M059J (cell line): Measurements from ENCODE around the gene GNAT2. TPM values are rescaled to one million over a fixed set of nuclear protein-coding genes. Genes with fewer than 3 reads are reported as not detected.

ENCODE experiments used
- DNase-seq: peaks from one replicate; pipeline ENCODE4 v3.0.0-alpha.2; 2012; ENCODE audit warnings: low read depth
- total RNA-seq: library from RNA; depleted of rRNA; stranded (reverse); fragments of >200 nt; shearing (Covaris generic); gene quantifications from 2 replicates; pipeline ENCODE4 v1.2.3, GENCODE V29; 2014; rRNA removed

Gene GNAT2
- total RNA-seq, 1 experiment from 2014 or later: 0.12 TPM

DNA sequence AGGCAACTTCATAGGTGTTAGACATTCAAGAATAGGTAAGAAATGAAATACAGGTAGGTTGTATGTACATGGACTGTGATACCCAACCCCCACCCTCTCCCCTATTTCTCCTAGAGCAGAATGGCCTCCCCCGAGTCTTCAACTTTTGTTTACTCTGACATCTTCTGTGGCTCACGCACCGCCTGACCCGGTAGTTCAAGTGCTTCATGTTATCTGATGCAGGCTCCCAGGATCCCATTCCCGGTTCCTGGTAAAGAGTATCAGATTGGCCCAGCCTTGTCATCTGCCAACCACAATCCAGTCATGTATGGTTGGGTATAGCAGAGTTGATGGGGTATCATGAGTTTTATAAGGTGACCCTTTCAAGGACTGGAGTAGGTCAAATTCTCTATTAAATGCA is 61.9 kb downstream of the GNAT2 start:
- no peak for DNase-seq

DNA sequence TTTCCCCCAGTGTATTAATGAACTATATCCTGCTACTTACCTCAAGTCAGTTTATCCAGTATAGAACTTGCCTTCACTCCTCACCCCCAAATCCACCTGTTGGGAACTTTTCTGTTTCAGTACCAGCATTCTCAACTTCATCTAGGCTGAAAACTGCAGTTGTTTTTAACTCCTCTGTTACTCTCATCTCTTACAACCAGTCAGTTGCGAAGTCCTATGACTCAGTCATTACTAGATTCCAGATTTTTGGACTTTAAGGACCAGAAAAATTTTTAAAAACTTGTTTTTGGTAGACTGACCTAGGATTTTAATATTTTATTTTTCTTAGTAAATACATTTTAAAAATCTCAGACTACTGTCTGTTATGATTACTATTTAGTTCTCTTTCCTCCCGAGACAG is 62.9 kb downstream of the GNAT2 start:
- DNase-seq: no peak

Other genes with a start within 250 kb of the GNAT2 start
- 22.0 and 28.3 TPM in 2 replicates for gene SORT1, start 221.7 kb downstream of the GNAT2 start, total RNA-seq
- gene PSMA5, start 193.2 kb downstream of the GNAT2 start, total RNA-seq: 119 and 162 TPM in 2 replicates
- 0.05 TPM in 1 of 2 replicates, not detected in the other for gene SYPL2, start 153.1 kb downstream of the GNAT2 start, total RNA-seq
- 2.4 and 5.0 TPM in 2 replicates for gene ATXN7L2, start 135.7 kb downstream of the GNAT2 start, total RNA-seq
- gene CYB561D1, start 125.5 kb downstream of the GNAT2 start, total RNA-seq: 6.6 and 8.0 TPM in 2 replicates
- 1.1 and 2.4 TPM in 2 replicates for gene AMIGO1, start 109.9 kb downstream of the GNAT2 start, total RNA-seq
- not detected in 2 replicates for gene GPR61, start 79.7 kb downstream of the GNAT2 start, total RNA-seq
- 11.1 and 14.8 TPM in 2 replicates for gene GNAI3, start 71.0 kb downstream of the GNAT2 start, total RNA-seq
- gene AMPD2, start 221 bp upstream of the GNAT2 start, total RNA-seq: 86.0 and 106 TPM in 2 replicates
- 23.8 and 37.4 TPM in 2 replicates for gene GSTM4, start 36.5 kb upstream of the GNAT2 start, total RNA-seq
- gene GSTM2, start 48.4 kb upstream of the GNAT2 start, total RNA-seq: 10.7 and 17.4 TPM in 2 replicates
- not detected in 2 replicates for gene GSTM1, start 68.2 kb upstream of the GNAT2 start, total RNA-seq
- gene GSTM5, start 92.6 kb upstream of the GNAT2 start, total RNA-seq: not detected in 2 replicates
- gene GSTM3, start 121.4 kb upstream of the GNAT2 start, total RNA-seq: 159 and 216 TPM in 2 replicates
- not detected in 2 replicates for gene EPS8L3, start 144.3 kb upstream of the GNAT2 start, total RNA-seq